D721Med (cell line): Measurements from ENCODE around the gene NR4A2.

Experiments used
- DNase-seq: peaks from one replicate; pipeline ENCODE4 v3.0.0; 2011; ENCODE audit warnings: low spot score; ENCODE audit not compliant: insufficient read length
- FAIRE-seq: peaks from 2 replicates; lab custom pipeline; 2011; peaks lifted over from hg19 to GRCh38; lab: Jason Lieb, UNC
- CTCF ChIP-seq: IDR thresholded peaks from 2 replicates; pipeline ENCODE4 v1.5.1; 2012; ENCODE audit warnings: mild to moderate bottlenecking, control low read depth; ENCODE audit not compliant: insufficient read depth; ENCODE audit errors: missing control alignments

Gene NR4A2

GRCh38 chr2:156343940-156344301 lies 11.4 kb upstream of the NR4A2 start:
- no peak for TF ChIP-seq CTCF

GRCh38 chr2:156343096-156343939 lies 10.8 kb upstream of the NR4A2 start:
- no peak for TF ChIP-seq CTCF
- DNase-seq (no peak), FAIRE-seq (no peak)

More at GRCh38 chr2:156343940-156344301, 11.4 kb upstream of the NR4A2 start:
- no peak for FAIRE-seq
- DNase-seq = no peak

- DNase-seq (no peak), FAIRE-seq (no peak)
- no peak for TF ChIP-seq CTCF
These were observed 10.0 kb upstream of the NR4A2 start for GRCh38 chr2:156342254-156343095.

- FAIRE-seq (no peak), DNase-seq (no peak)
- no peak for TF ChIP-seq CTCF
These were observed 9.1 kb upstream of the NR4A2 start for GRCh38 chr2:156341452-156342253.

- DNase-seq (no peak), FAIRE-seq (no peak)
- no peak for TF ChIP-seq CTCF
These were observed 8.4 kb upstream of the NR4A2 start for GRCh38 chr2:156340804-156341451.

- no peak for TF ChIP-seq CTCF
- no peak for FAIRE-seq
- DNase-seq = no peak
These were observed 7.9 kb upstream of the NR4A2 start for GRCh38 chr2:156340377-156340776.
